BE2C (cell line): ENCODE results near the gene NDUFA11.
"Not testable (repeated sequence)": the region's sequence is repeated elsewhere in the genome, so short reads cannot be mapped to it uniquely, and the experiment has no call there.

Experiments used
- DNase-seq: peaks from one replicate; pipeline ENCODE4 v3.0.0-alpha.2; 2020
- H3K27me3 ChIP-seq: fragments of 250-450 bp; sonication (Bioruptor Pico); 2 replicates; pipeline ENCODE4 v1.5.1; 2020; ENCODE audit warnings: mild to moderate bottlenecking
- H3K36me3 ChIP-seq: fragments of 250-450 bp; sonication (Bioruptor Pico); 2 replicates; pipeline ENCODE4 v1.5.1; 2020; ENCODE audit warnings: mild to moderate bottlenecking
- H3K4me1 ChIP-seq: fragments of 250-450 bp; sonication (Bioruptor Pico); 2 replicates; pipeline ENCODE4 v1.5.1; 2020
- H3K4me3 ChIP-seq: 2 replicates; pipeline ENCODE4 v1.5.1; 2011; ENCODE audit warnings: low read depth, low read length
- H3K9me3 ChIP-seq: fragments of 250-450 bp; sonication (Bioruptor Pico); 2 replicates; pipeline ENCODE4 v1.5.1; 2020
- CTCF ChIP-seq: IDR thresholded peaks from 2 replicates; pipeline ENCODE4 v1.5.1; 2012; ENCODE audit warnings: mild to moderate bottlenecking, low read depth, low read length

Gene NDUFA11

DNA sequence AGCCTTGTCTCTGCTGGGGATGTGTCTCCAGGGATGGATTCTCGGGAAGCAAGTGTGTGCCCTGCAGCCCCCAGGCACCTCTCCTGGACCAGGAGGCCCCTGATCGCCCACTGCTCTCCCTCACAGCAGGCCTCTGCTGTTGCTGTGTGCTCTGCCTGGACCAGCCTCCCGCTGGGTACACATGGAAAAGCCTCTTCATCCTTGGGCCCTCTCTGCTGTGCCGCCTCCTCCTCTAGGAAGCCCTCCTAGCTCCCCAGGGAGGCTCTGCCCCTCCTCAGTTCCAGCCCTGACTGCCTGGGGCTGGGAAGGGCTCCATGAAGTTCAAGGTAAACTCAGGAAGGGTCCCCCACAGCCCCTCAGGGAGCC is 12.0 kb downstream of the NDUFA11 start:
- peak; percentile 35 for DNase-seq
- Histone ChIP-seq H3K27me3 (peaks cover 11% of the 10 kb centered on the region), H3K36me3 (peaks cover 14% of the 10 kb centered on the region), H3K9me3 (no peaks in the 10 kb centered on the region), H3K4me3 (no peak overlapping the region), H3K4me1 (peaks cover 31% of the 10 kb centered on the region)
- no peak for TF ChIP-seq CTCF

DNA sequence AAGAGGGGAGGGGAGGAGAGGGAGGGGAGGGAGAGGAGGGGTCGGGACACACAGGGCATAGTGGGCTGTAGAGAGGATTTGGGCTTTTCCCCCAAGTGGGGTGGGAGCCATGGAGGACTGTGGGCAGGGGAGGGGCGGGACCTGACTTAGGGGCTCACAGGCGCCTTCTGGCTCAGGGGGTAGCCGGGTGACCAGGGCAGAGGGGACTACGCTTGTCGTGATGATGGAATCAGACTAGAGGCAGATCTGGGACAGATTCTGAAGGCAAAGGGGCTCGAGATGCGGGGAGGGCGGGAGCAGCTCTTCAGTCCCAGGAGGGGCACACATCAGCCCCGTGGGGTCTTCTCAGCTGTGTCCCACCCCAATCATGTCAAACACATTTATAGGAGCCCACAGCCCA is 13.5 kb downstream of the NDUFA11 start:
- TF ChIP-seq CTCF, result no peak
- peaks cover 2% of the 10 kb centered on the region for H3K36me3 ChIP-seq

GRCh38 chr19:5889288-5889971 is 14.2 kb downstream of the NDUFA11 start:
- no peak overlapping the region for H3K4me3 ChIP-seq
- no peaks in the 10 kb centered on the region for H3K36me3 ChIP-seq
- no peak for DNase-seq
- H3K4me1 ChIP-seq, result peaks cover 22% of the 10 kb centered on the region
- H3K27me3 ChIP-seq, result peaks cover 11% of the 10 kb centered on the region
- no peaks in the 10 kb centered on the region for H3K9me3 ChIP-seq
- no peak for TF ChIP-seq CTCF

More for the DNA sequence above, 13.5 kb downstream of the NDUFA11 start:
- DNase-seq, result no peak
- Histone ChIP-seq H3K4me1 (peaks cover 28% of the 10 kb centered on the region), H3K9me3 (no peaks in the 10 kb centered on the region), H3K27me3 (peaks cover 11% of the 10 kb centered on the region), H3K4me3 (no peak overlapping the region)

DNA sequence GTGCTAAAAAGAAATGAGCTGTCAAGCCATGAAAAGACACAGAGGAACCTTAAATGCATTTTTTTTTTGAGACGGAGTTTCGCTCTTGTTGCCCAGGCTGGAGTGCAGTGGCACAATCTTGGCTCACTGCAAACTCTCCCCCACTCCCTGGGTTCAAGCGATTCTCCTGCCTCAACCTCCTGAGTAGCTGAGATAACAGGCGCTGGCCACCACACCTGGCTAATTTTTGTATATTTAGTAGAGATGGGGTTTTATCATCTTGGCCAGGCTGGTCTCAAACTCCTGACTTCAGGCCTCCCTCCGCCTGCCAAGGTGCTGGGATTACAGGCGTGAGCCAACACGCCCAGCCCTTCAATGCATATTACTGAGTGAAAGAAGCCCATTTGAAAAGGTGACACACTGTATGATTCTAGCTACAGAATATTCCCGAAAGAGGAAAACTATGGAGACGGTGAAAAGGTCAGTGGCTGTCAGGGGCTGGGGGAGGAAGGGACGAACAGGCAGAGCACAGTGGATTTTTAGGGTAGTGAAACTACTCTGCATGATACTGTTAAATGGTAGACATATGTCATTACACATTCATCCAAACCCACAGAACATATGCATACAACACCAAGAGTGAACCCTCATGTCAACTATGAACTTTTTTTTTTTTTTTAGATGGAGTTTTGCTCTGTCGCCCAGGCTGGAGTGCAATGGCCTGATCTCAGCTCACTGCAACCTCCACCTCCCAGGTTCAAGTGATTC is 19.4 kb downstream of the NDUFA11 start:
- not testable (repeated sequence) for H3K36me3 ChIP-seq, H3K4me3 ChIP-seq, H3K4me1 ChIP-seq, H3K27me3 ChIP-seq, H3K9me3 ChIP-seq, DNase-seq

DNA sequence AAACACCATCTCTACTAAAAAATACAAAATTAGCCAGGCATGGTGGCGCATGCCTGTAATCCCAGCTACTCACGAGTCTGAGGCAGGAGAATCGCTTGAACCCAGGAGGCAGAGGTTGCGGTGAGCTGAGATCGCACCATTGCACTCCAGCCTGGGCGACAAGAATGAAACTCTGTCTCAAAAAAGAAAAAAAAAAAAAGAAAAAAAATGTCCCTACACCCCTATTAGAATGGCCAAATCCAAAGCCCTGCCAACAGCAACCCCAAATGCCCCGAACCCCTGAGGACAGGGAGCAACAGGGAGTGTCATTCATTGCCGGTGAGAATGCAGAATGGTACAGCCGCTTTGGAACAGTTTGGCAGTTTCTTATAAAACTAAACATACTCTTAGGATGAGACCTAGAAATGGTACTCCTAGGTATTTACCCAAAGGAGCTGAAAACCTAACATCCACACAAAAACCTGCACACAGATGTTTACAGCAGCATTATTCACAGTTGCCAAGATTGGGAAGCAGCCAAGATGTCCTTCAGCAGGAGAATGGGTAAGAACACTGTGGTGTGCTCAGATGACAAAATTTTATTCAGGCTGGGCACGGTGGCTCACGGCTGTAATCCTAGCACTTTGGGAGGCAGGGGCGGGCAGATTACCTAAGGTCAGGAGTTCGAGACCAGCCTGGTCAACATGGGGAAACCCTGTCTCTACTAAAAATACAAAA is 20.3 kb downstream of the NDUFA11 start:
- not testable (repeated sequence) for H3K36me3 ChIP-seq, H3K4me1 ChIP-seq, H3K27me3 ChIP-seq, DNase-seq, H3K4me3 ChIP-seq, H3K9me3 ChIP-seq

- TF ChIP-seq CTCF, result no peak
- no peak for DNase-seq
Measured at GRCh38 chr19:5882421-5882968, 21.1 kb downstream of the NDUFA11 start.

More at GRCh38 chr19:5882421-5882968, 21.1 kb downstream of the NDUFA11 start:
- Histone ChIP-seq H3K27me3 (no peaks in the 10 kb centered on the region; the same call in 1 of the 2 replicates), H3K9me3 (no peaks in the 10 kb centered on the region), H3K4me3 (no peak overlapping the region), H3K4me1 (no peaks in the 10 kb centered on the region), H3K36me3 (no peaks in the 10 kb centered on the region)
